ENCODE measurements around the gene TAS2R60. TPM values are rescaled to one million over a fixed set of nuclear protein-coding genes. Genes with fewer than 3 reads are reported as not detected.

The TAS2R60 gene
- total RNA-seq, 2 donors from 2014 or later = not detected

DNA sequence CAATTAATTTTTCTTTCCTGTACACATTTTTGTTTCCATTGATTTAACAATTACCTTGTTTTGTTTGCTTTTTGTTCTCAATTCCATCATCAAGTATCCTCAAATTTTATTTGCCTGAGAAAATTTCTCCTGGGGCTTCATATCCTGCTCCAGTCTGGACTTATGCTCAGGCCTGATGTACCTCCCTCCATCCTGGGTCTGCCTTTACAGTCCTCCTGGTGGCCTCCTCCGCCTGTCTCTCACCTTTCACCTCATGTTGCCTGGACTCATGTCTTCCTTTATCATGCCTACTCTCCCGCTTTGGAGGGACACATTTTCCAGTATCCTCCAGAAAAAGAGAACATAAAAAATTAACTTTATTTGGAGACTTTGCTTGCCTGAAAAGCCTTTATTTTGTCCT is 12.1 kb upstream of the TAS2R60 start:
- ATAC-seq = no peak
- no peak for DNase-seq
- intact Hi-C loops (cut with DNase I, micrococcal nuclease) = no loop called here

GRCh38 chr7:143433759-143434158 is 9.5 kb upstream of the TAS2R60 start:
- intact Hi-C loops (cut with DNase I, micrococcal nuclease) = no loop called here
- no peak for ATAC-seq

GRCh38 chr7:143434660-143435059 is 8.6 kb upstream of the TAS2R60 start:
- ATAC-seq (peak; percentile 65), DNase-seq (peak; percentile 28 to 30)
- intact Hi-C loops (cut with DNase I, micrococcal nuclease) = no loop called here

More at GRCh38 chr7:143433759-143434158, 9.5 kb upstream of the TAS2R60 start:
- no peak for DNase-seq

- DNase-seq (no peak), ATAC-seq (no peak)
- intact Hi-C loops (cut with DNase I, micrococcal nuclease) = no loop called here
These were observed 8.0 kb upstream of the TAS2R60 start for GRCh38 chr7:143435266-143435665.

GRCh38 chr7:143436325-143436946 is 6.8 kb upstream of the TAS2R60 start:
- intact Hi-C loops (cut with DNase I, micrococcal nuclease) = no loop called here
- no peak for ATAC-seq
- no peak for DNase-seq

DNA sequence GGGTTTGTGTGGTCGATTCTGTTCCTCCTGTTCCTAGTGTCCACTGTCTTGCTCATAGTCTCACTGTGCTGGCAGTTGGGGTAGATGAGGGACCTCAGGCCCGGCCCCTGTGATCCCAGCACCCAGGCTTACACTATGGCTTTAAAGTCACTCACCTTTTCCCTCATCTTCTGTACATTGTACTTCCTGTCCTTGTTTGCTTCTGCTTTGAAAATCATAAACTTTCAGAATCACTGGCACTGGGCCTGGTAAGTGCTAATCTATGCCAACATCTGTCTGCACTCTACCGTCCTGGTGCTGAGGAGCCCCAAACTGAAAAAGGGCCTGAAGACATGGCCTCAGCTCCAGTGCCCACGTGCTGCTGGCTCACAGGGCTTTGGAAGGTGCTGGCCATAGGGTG is 5.7 kb upstream of the TAS2R60 start:
- ATAC-seq (peak; percentile 93), DNase-seq (peak in 1 of 2 donors; percentile 45)
- intact Hi-C loops (cut with DNase I, micrococcal nuclease) = no loop called here

- DNase-seq (no peak), ATAC-seq (no peak)
- intact Hi-C loops (cut with DNase I, micrococcal nuclease) = no loop called here
These were observed 3.4 kb upstream of the TAS2R60 start for GRCh38 chr7:143439866-143440265.

- ATAC-seq = no peak
- intact Hi-C loops (cut with DNase I, micrococcal nuclease) = no loop called here
- no peak for DNase-seq
These were observed 970 bp downstream of the TAS2R60 start for GRCh38 chr7:143444063-143444782.

DNA sequence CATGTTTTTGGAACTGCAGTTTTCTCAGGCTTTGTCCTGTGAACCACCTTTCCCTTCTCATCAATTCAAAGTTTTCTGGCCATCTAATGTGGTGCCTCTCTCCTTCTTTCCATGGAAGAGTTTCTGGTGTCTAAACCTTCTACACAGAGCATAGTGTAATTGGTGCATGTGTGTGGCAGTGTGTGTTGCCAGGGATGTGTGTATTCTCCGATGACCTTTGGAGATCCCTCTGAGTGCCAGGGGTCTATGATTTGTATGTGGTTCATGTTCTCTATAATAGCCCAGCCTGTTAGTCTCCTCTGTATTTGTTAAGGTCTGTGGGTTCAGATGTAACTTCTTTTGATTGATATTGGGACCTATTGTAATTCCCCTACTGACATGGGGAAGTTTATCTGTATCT is 1.5 kb downstream of the TAS2R60 start:
- DNase-seq (no peak), ATAC-seq (no peak)
- intact Hi-C loops (cut with DNase I, micrococcal nuclease) = no loop called here

- ATAC-seq (no peak), DNase-seq (no peak)
- intact Hi-C loops (cut with DNase I, micrococcal nuclease) = no loop called here
These were observed 4.2 kb downstream of the TAS2R60 start for GRCh38 chr7:143447466-143447865.

GRCh38 chr7:143448429-143448828 is 5.2 kb downstream of the TAS2R60 start:
- ATAC-seq (no peak), DNase-seq (no peak)
- intact Hi-C loops (cut with DNase I, micrococcal nuclease) = no loop called here

DNA sequence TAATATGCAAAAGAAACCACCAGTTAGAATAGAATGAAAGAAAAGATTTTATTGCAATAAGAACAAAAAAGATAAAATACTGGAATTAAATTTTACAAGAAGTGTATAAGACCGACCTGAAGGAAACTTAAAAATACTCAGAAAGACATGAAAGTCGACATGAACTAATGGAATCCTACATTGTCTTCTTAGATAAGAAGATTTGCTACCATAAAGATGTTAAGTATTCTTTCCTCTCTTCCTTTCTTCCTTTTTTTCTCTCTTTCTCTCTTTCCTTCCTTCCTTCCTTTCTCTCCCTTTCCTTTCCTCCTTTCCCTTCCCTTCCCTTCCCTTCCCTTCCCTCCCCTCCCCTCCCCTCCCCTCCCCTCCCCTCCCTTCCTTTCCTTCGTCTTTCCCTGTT is 6.5 kb downstream of the TAS2R60 start:
- no peak for ATAC-seq
- DNase-seq = no peak
- intact Hi-C loops (cut with DNase I, micrococcal nuclease) = no loop called here

DNA sequence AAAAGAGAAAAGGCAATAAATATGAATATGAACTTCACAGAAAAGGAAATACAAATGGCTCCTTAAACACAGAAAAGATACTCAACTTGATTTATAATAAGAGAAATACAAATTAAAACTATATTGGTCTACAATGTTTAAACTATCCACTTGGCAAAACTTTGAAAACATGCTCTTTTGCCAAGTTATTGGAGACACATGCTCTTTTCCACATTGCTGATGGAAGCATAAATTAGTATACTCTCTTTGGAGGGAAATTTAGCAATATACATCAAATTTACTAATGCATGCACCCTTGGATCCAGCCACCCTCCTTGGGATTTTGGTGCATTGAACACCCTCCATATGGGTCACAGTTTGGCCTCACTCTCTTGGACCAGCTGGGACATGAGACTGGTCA is 7.9 kb downstream of the TAS2R60 start:
- ATAC-seq (no peak), DNase-seq (no peak)
- intact Hi-C loops (cut with DNase I, micrococcal nuclease) = no loop called here

- DNase-seq = no peak
- no peak for ATAC-seq
These were observed 8.5 kb downstream of the TAS2R60 start for GRCh38 chr7:143451746-143452145.

GRCh38 chr7:143452495-143452894 is 9.2 kb downstream of the TAS2R60 start:
- ATAC-seq (no peak), DNase-seq (no peak)
- intact Hi-C loops (cut with DNase I, micrococcal nuclease) = no loop called here

More at GRCh38 chr7:143451746-143452145, 8.5 kb downstream of the TAS2R60 start:
- intact Hi-C loops (cut with DNase I, micrococcal nuclease) = no loop called here

DNA sequence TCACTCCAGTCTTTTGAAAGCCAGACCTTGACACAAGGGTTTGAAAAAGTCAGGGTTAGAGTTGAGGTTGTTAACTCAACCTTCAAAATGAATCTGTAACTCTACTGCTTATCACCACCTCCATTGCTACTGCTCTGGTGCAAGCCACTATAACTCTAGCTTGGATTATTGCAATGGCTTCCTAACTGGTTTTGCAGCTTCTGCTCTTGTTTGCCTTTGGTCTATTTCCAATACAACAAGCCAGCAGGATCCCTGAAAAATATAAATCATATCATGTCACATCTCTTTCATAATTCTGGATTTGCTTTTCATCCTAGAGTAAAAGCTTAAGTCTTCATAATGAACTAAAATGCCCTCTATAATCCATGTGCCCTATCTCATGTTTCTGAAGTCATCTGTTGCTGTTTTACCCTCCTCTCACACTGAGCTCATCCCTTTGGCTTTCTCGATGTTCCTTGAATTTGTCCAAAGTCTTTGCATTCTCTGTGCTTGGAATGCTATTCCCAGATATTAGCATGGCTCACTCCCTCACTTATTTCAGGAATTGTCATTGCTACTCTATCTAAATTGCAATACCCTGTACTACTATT is 10.9 kb downstream of the TAS2R60 start:
- ATAC-seq (no peak), DNase-seq (no peak)
- intact Hi-C loops (cut with DNase I, micrococcal nuclease) = no loop called here

DNA sequence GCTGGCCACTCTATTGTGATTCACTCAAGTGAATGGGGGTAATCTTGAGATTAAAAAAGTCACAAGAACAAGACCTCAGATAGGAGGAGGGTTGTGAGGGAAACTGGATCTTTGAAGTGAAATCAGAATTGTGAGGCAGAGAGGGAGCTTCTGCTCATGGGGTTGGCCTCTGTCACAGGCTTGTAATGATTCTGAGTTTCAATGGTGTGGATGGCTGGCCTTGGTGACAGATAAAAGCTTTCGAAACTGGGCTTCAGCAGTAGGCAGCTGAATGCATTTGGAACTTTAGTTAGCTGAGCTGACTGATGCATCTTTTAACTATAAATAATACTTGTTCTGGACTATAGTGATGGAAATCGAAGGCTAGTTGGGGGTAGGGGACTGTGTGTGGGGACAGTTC is 12.2 kb downstream of the TAS2R60 start:
- no peak for DNase-seq
- ATAC-seq = no peak
- intact Hi-C loops (cut with DNase I, micrococcal nuclease) = no loop called here

- intact Hi-C loops (cut with DNase I, micrococcal nuclease) = no loop called here
- ATAC-seq (no peak), DNase-seq (no peak)
These were observed 12.7 kb downstream of the TAS2R60 start for GRCh38 chr7:143455942-143456341.

DNA sequence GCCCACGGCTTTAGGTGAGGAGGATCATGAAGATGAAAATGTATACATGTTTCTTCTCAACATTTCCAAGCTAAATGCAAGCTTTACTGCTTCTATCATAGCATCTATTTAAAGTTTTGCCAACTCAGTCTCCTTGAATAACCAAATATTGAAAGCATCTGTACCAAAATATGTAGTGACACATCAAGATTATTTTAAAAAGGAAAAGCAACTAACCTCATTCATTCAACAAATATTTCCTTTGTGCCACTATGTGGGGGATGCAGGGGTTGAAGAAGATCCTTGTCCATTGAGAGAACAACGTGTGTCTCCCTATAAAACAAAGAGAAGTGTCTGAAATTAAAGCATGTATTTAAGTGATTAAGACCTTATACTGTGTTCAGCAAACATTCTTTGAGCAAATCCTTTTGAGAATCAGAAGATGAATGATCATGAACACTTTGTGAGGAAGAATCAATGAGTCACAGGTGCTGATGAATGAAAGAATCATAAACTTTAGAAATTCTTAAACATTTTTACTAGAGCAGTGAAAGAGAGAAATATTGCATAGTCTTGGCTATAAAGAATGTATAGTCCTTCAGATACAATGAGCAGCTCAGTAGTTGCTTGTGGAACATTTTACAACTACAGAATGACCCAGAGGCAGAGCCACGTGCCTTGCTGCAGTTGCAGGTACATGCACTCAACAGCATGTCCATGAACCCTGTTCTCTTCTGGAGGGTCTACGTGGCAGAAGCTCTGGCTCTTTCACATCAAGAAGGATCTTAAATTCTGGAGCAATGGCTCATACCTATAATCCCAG is 13.9 kb downstream of the TAS2R60 start:
- intact Hi-C loops (cut with DNase I, micrococcal nuclease) = no loop called here
- ATAC-seq (no peak), DNase-seq (no peak)

- ATAC-seq = no peak
- intact Hi-C loops (cut with DNase I, micrococcal nuclease) = no loop called here
- no peak for DNase-seq
These were observed 15.0 kb downstream of the TAS2R60 start for GRCh38 chr7:143458263-143458662.

Data from left colon (tissue), 2 donors.